GM21390 (cell line): ENCODE data around the gene HLA-DRA.
"Not testable (repeated sequence)": the region's sequence is repeated elsewhere in the genome, so short reads cannot be mapped to it uniquely, and the experiment has no call there.

ENCODE experiments used
- ATAC-seq: cut with Tn5 transposase; IDR thresholded peaks from one replicate; pipeline ENCODE4 v1.9.1; 2021; ENCODE audit not compliant: unreplicated experiment

Gene HLA-DRA

GRCh38 chr6:32430179-32430578, 9.5 kb upstream of the HLA-DRA start:
- ATAC-seq, result no peak

- ATAC-seq, result no peak
Measured at GRCh38 chr6:32431142-32431541, 8.5 kb upstream of the HLA-DRA start.

- no peak for ATAC-seq
Measured at GRCh38 chr6:32432050-32432450, 7.6 kb upstream of the HLA-DRA start.

GRCh38 chr6:32433950-32434349, 5.7 kb upstream of the HLA-DRA start:
- not testable (repeated sequence) for ATAC-seq

GRCh38 chr6:32436186-32436585, 3.5 kb upstream of the HLA-DRA start:
- no peak for ATAC-seq

- peak; percentile 43 for ATAC-seq
Measured at GRCh38 chr6:32436995-32437836, 2.5 kb upstream of the HLA-DRA start.

- no peak for ATAC-seq
Measured at GRCh38 chr6:32439139-32439538, 548 bp upstream of the HLA-DRA start.

GRCh38 chr6:32442243-32442667, 2.6 kb downstream of the HLA-DRA start:
- ATAC-seq, result no peak

- ATAC-seq, result no peak
Measured at GRCh38 chr6:32442977-32443552, 3.4 kb downstream of the HLA-DRA start.

GRCh38 chr6:32444433-32444832, 4.7 kb downstream of the HLA-DRA start:
- no peak for ATAC-seq

- ATAC-seq, result no peak
Measured at GRCh38 chr6:32445321-32445854, 5.7 kb downstream of the HLA-DRA start.

- ATAC-seq, result no peak
Measured at GRCh38 chr6:32447932-32448331, 8.2 kb downstream of the HLA-DRA start.

GRCh38 chr6:32449088-32449736, 9.5 kb downstream of the HLA-DRA start:
- ATAC-seq, result no peak

- ATAC-seq, result no peak
Measured at GRCh38 chr6:32457054-32457453, 17.4 kb downstream of the HLA-DRA start.

GRCh38 chr6:32459781-32460424, 20.2 kb downstream of the HLA-DRA start:
- no peak for ATAC-seq

GRCh38 chr6:32460528-32460927, 20.8 kb downstream of the HLA-DRA start:
- ATAC-seq, result no peak

- ATAC-seq, result no peak
Measured at GRCh38 chr6:32461493-32461892, 21.8 kb downstream of the HLA-DRA start.

- peak; percentile 83 for ATAC-seq
Measured at GRCh38 chr6:32462609-32463008, 22.9 kb downstream of the HLA-DRA start.

GRCh38 chr6:32467743-32468503, 28.2 kb downstream of the HLA-DRA start:
- not testable (repeated sequence) for ATAC-seq

GRCh38 chr6:32472781-32473375, 33.2 kb downstream of the HLA-DRA start:
- peak; percentile 13 for ATAC-seq
